NCI-H774 (cell line): ENCODE measurements around the gene MARK3.
"Not testable (repeated sequence)": the region's sequence is repeated elsewhere in the genome, so short reads cannot be mapped to it uniquely, and the experiment has no call there.

Experiments
- DNase-seq: peaks from one replicate; lab custom pipeline; 2025; lab: John Stamatoyannopoulos, UW

MARK3 gene

GRCh38 chr14:103491691-103492090 lies 106.5 kb downstream of the MARK3 start:
- DNase-seq = no peak

GRCh38 chr14:103492156-103492925 lies 107.1 kb downstream of the MARK3 start:
- DNase-seq = no peak

- DNase-seq = no peak
Measured at GRCh38 chr14:103495854-103496253, 110.6 kb downstream of the MARK3 start.

- no peak for DNase-seq
Measured at GRCh38 chr14:103496776-103497175, 111.6 kb downstream of the MARK3 start.

GRCh38 chr14:103499709-103500108 lies 114.5 kb downstream of the MARK3 start:
- no peak for DNase-seq

- DNase-seq = peak; percentile 80
Measured at GRCh38 chr14:103500148-103500990, 115.2 kb downstream of the MARK3 start.

GRCh38 chr14:103501041-103501870 lies 116.0 kb downstream of the MARK3 start:
- no peak for DNase-seq

GRCh38 chr14:103501921-103502669 lies 116.9 kb downstream of the MARK3 start:
- no peak for DNase-seq

GRCh38 chr14:103502877-103503276 lies 117.7 kb downstream of the MARK3 start:
- DNase-seq = no peak

GRCh38 chr14:103503296-103503695 lies 118.1 kb downstream of the MARK3 start:
- no peak for DNase-seq

GRCh38 chr14:103504991-103505565 lies 119.9 kb downstream of the MARK3 start:
- no peak for DNase-seq

GRCh38 chr14:103507751-103508150 lies 122.5 kb downstream of the MARK3 start:
- DNase-seq = no peak

GRCh38 chr14:103508521-103509329 lies 123.5 kb downstream of the MARK3 start:
- no peak for DNase-seq

GRCh38 chr14:103509864-103510723 lies 124.9 kb downstream of the MARK3 start:
- DNase-seq = no peak

GRCh38 chr14:103510724-103511693 lies 125.8 kb downstream of the MARK3 start:
- no peak for DNase-seq

GRCh38 chr14:103512180-103512579 lies 127.0 kb downstream of the MARK3 start:
- DNase-seq = not testable (repeated sequence)

- peak; percentile 6 for DNase-seq
Measured at GRCh38 chr14:103512701-103513611, 127.7 kb downstream of the MARK3 start.
